CD4-positive, alpha-beta T cell (primary cell): ENCODE data around the gene NPAS3. TPM values are rescaled to one million over a fixed set of nuclear protein-coding genes. Genes with fewer than 3 reads are reported as not detected.

Experiments
- ATAC-seq: fragments of 200-7000 bp; cut with Tn5 transposase; one replicate; pipeline ENCODE4 v1.10.0; 2022; ENCODE audit warnings: mild to moderate bottlenecking; ENCODE audit not compliant: poor library complexity
- CTCF ChIA-PET: fragments of 350-600 bp; sonication (Branson Sonifier 250); formaldehyde crosslinking; loops from one replicate; lab custom pipeline; 2021; ENCODE audit warnings: antibody characterized with exemption, inconsistent platforms; lab: Charles Lee
- POLR2A ChIA-PET: fragments of 350-600 bp; sonication (Branson Sonifier 250); formaldehyde crosslinking; loops from one replicate; lab custom pipeline; 2021; ENCODE audit warnings: antibody characterized with exemption, inconsistent platforms; lab: Charles Lee
- DNase-seq, 14 experiments: peaks; one replicate each; pipeline ENCODE4 v3.0.0-alpha.2; 2013 to 2020; ENCODE audit warnings: mixed read lengths in 2 of 14
- H3K27ac ChIP-seq, 2 donors: one replicate each; pipeline versions ENCODE4 v1.5.1 to v1.7.0; 2013; ENCODE audit warnings: low read length in 2 of 2, low read depth in 1 of 2, mild to moderate bottlenecking in 1 of 2
- H3K27me3 ChIP-seq, 2 experiments: 1 replicate in 1 of 2; 2 replicates in 1 of 2; pipeline versions ENCODE4 v1.6.1 to v1.7.0; 2013; ENCODE audit warnings: low read length in 2 of 2, control low read depth in 1 of 2, mild to moderate bottlenecking in 1 of 2, moderate library complexity in 1 of 2; ENCODE audit not compliant: insufficient read depth in 2 of 2, control insufficient read depth in 1 of 2
- H3K36me3 ChIP-seq: one replicate; pipeline ENCODE4 v1.6.1; 2013; ENCODE audit warnings: low read length, control low read depth; ENCODE audit not compliant: insufficient read depth
- H3K4me1 ChIP-seq: one replicate; pipeline ENCODE4 v1.6.1; 2013; ENCODE audit warnings: low read length, control low read depth; ENCODE audit not compliant: insufficient read depth
- H3K4me3 ChIP-seq: one replicate; pipeline ENCODE4 v1.5.1; 2013; ENCODE audit warnings: mild to moderate bottlenecking, low read length, moderate library complexity
- H3K9me3 ChIP-seq, 2 experiments: 1 replicate in 1 of 2; 2 replicates in 1 of 2; pipeline versions ENCODE4 v1.6.1 to v1.7.0; 2013; ENCODE audit warnings: low read length in 2 of 2, mild to moderate bottlenecking in 2 of 2, control low read depth in 1 of 2, moderate library complexity in 1 of 2; ENCODE audit not compliant: control insufficient read depth in 1 of 2, insufficient read depth in 1 of 2
- H3K27ac Mint-ChIP-seq: one replicate; pipeline ENCODE4 v1.8.0; 2020; ENCODE audit warnings: mixed read lengths
- H3K27me3 Mint-ChIP-seq: one replicate; pipeline ENCODE4 v1.8.0; 2021; ENCODE audit warnings: mixed read lengths
- H3K36me3 Mint-ChIP-seq: one replicate; pipeline ENCODE4 v1.8.0; 2021; ENCODE audit warnings: low read depth, mixed read lengths
- H3K4me1 Mint-ChIP-seq: one replicate; pipeline ENCODE4 v1.8.0; 2021; ENCODE audit warnings: low read depth, mixed read lengths
- H3K4me3 Mint-ChIP-seq: one replicate; pipeline ENCODE4 v1.8.0; 2020; ENCODE audit warnings: mild to moderate bottlenecking, mixed read lengths
- H3K9me3 Mint-ChIP-seq: one replicate; pipeline ENCODE4 v1.8.0; 2020; ENCODE audit warnings: mixed read lengths
- CTCF ChIP-seq: fragments of 200-600 bp; IDR thresholded peaks from one replicate; pipeline ENCODE4 v1.8.0; 2022; ENCODE audit warnings: antibody characterized with exemption, mild to moderate bottlenecking
- intact Hi-C, 2 experiments: fragments of 100-400 bp; cut with DNase I in 1 of 2; cut with micrococcal nuclease in 1 of 2; formaldehyde crosslinking; loops; one replicate each; pipeline versions ENCODE4 v1.15.1 to v1.9.0; 2023 to 2025; cut with DNase I, micrococcal nuclease
- total RNA-seq, 174 experiments: library from RNA in 2 of 174; stranded (reverse) in 2 of 174; gene quantifications; one replicate each; pipeline ENCODE4 v1.2.3 and lab custom pipeline; 2021 to 2026

The NPAS3 gene
- total RNA-seq, 2 experiments from 2014 or later, result not detected

- Mint-ChIP-seq H3K27me3 (no peaks in the 10 kb centered on the region), H3K27ac (no peak overlapping the region), H3K9me3 (peaks cover 2% of the 10 kb centered on the region), H3K4me1 (no peaks in the 10 kb centered on the region), H3K36me3 (no peaks in the 10 kb centered on the region), H3K4me3 (no peak overlapping the region)
- no peak for DNase-seq
- H3K4me3 ChIP-seq, result no peak overlapping the region
- TF ChIP-seq CTCF, result no peak
- peaks cover 0 to 3% of the 10 kb centered on the region in 2 experiments for H3K9me3 ChIP-seq
- ChIA-PET CTCF (no interaction called here), POLR2A (no interaction called here)
- no peaks in the 10 kb centered on the region for H3K4me1 ChIP-seq
- H3K27me3 ChIP-seq, result no peaks in the 10 kb centered on the region
- ATAC-seq, result no peak
- no peaks in the 10 kb centered on the region for H3K36me3 ChIP-seq
- intact Hi-C loops, result no loop called here
- H3K27ac ChIP-seq, result no peak overlapping the region
Measured at GRCh38 chr14:33061667-33062325, 123.1 kb downstream of the NPAS3 start.

GRCh38 chr14:33062476-33062875 is 123.8 kb downstream of the NPAS3 start:
- CTCF ChIA-PET, result no interaction called here
- Mint-ChIP-seq H3K4me1 (no peaks in the 10 kb centered on the region), H3K36me3 (no peaks in the 10 kb centered on the region), H3K9me3 (peaks cover 2% of the 10 kb centered on the region), H3K4me3 (no peak overlapping the region), H3K27me3 (no peaks in the 10 kb centered on the region), H3K27ac (no peak overlapping the region)
- Histone ChIP-seq H3K27me3 (no peaks in the 10 kb centered on the region), H3K9me3 (peaks cover 0 to 3% of the 10 kb centered on the region in 2 experiments), H3K4me1 (no peaks in the 10 kb centered on the region), H3K36me3 (no peaks in the 10 kb centered on the region), H3K4me3 (no peak overlapping the region), H3K27ac (no peak overlapping the region)
- DNase-seq (no peak), ATAC-seq (no peak)
- intact Hi-C loops, result no loop called here
- TF ChIP-seq CTCF, result no peak
- POLR2A ChIA-PET, result no interaction called here

- no peaks in the 10 kb centered on the region for H3K27me3 Mint-ChIP-seq
- TF ChIP-seq CTCF, result no peak
- H3K4me3 ChIP-seq, result no peak overlapping the region
- H3K27me3 ChIP-seq, result no peaks in the 10 kb centered on the region
- no peak for ATAC-seq
- no peaks in the 10 kb centered on the region for H3K4me1 ChIP-seq
- H3K4me3 Mint-ChIP-seq, result no peak overlapping the region
- no peaks in the 10 kb centered on the region for H3K36me3 Mint-ChIP-seq
- no peak for DNase-seq
- H3K27ac ChIP-seq, result no peak overlapping the region
- ChIA-PET CTCF (no interaction called here), POLR2A (no interaction called here)
- no peak overlapping the region for H3K27ac Mint-ChIP-seq
- H3K9me3 ChIP-seq, result peaks cover 0 to 3% of the 10 kb centered on the region in 2 experiments
- H3K36me3 ChIP-seq, result no peaks in the 10 kb centered on the region
- intact Hi-C loops, result no loop called here
- no peaks in the 10 kb centered on the region for H3K4me1 Mint-ChIP-seq
- H3K9me3 Mint-ChIP-seq, result peaks cover 2% of the 10 kb centered on the region
Measured at GRCh38 chr14:33062881-33063280, 124.2 kb downstream of the NPAS3 start.
